Muscle layer of colon (tissue), 2 donors: ENCODE data around the gene RBM26.

Source experiments
- H3K27ac ChIP-seq: one replicate; pipeline ENCODE4 v1.7.0; 2013; ENCODE audit warnings: low read depth, mild to moderate bottlenecking, low read length, moderate library complexity
- H3K27me3 ChIP-seq, 2 donors: one replicate each; pipeline ENCODE4 v1.7.0; 2013; ENCODE audit warnings: low read length in 2 of 2, mild to moderate bottlenecking in 2 of 2; ENCODE audit not compliant: insufficient read depth in 2 of 2, control insufficient read depth in 1 of 2
- H3K36me3 ChIP-seq: one replicate; pipeline ENCODE4 v1.7.0; 2013; ENCODE audit warnings: mild to moderate bottlenecking, low read length; ENCODE audit not compliant: insufficient read depth
- H3K4me1 ChIP-seq: one replicate; pipeline ENCODE4 v1.7.0; 2013; ENCODE audit warnings: mild to moderate bottlenecking, low read length; ENCODE audit not compliant: insufficient read depth
- H3K4me3 ChIP-seq, 2 donors: one replicate each; pipeline ENCODE4 v1.7.0; 2013; ENCODE audit warnings: low read length in 2 of 2, low read depth in 1 of 2, mild to moderate bottlenecking in 1 of 2, moderate library complexity in 1 of 2
- H3K9ac ChIP-seq: one replicate; pipeline ENCODE4 v1.7.0; 2013; ENCODE audit warnings: low read length
- H3K9me3 ChIP-seq: one replicate; pipeline ENCODE4 v1.7.0; 2013; ENCODE audit warnings: mild to moderate bottlenecking, low read length
- donor health status: abdominal sarcoma.
- donor health status: Adenocarcinoma of cecum.

The RBM26 gene

DNA sequence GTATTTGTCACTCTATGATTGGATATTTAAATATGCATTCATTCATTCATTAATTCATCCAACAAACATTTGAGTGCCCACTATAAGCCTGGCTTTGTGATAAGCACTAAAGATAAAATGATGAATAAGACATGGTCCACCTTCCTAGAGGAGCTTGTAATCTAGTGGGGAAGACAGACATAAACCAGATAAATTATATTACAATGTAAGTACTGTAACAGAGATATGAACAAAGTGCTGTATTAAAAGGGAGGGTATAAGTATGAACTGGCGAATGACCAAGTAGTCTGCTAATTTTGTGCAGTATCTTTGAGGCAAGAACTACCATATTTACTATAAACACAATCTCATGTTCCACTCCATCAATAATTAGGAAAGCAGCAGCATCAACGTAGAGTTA lies 88.2 kb downstream of the RBM26 start:
- Histone ChIP-seq H3K27me3 (no peaks in the 10 kb centered on the region), H3K9me3 (no peaks in the 10 kb centered on the region), H3K4me1 (no peaks in the 10 kb centered on the region), H3K4me3 (no peak overlapping the region), H3K36me3 (peaks cover 15% of the 10 kb centered on the region), H3K27ac (no peak overlapping the region), H3K9ac (no peak overlapping the region)

DNA sequence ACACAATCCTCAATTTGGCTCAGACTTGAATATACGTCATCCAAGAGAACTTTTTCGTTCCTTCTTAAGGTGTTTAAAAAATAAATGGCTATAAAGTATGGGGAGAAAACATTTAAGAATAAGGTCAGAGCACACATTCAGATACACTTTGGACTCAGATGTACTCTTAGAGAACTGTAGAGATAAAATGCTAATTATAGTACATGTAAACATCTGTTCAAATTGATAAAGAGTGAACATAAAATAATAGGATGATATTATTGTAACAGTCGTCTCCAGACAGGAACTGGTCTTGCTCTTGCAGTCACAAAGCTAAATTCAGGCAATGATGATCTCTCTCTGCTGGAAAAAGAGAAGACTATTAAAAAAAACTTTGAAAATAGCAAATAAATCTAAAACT lies 91.4 kb downstream of the RBM26 start:
- Histone ChIP-seq H3K9ac (no peak overlapping the region), H3K36me3 (peaks cover 10% of the 10 kb centered on the region), H3K27me3 (no peaks in the 10 kb centered on the region), H3K27ac (no peak overlapping the region), H3K4me3 (no peak overlapping the region), H3K9me3 (no peaks in the 10 kb centered on the region), H3K4me1 (peaks cover 7% of the 10 kb centered on the region)

DNA sequence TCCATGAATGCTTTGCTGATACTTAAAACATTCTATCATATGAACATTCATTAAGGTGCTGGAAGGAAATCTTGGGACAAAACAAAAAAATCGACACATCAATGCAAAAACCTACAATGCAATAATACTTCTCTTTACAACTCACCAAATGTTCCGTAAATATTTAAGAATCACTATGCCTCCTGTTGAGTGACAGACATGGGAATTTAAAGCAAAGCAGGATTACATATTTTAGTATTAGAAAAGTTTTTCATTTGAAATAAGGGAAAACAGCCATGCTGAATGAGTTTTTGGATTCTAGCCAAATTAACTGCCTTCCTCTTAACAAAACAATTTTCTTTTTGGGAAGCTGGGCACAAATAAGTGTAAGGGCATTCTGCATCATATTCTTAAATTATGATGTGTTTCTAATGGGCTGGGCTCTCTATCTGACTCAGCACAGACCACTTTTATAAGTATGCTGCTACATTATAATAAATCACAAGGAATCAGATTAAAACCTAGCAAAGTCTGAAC lies 93.7 kb downstream of the RBM26 start:
- H3K4me3 ChIP-seq, result no peak overlapping the region
- H3K36me3 ChIP-seq, result peaks cover 2% of the 10 kb centered on the region
- no peak overlapping the region for H3K9ac ChIP-seq
- H3K9me3 ChIP-seq, result no peaks in the 10 kb centered on the region
- peaks cover 11% of the 10 kb centered on the region for H3K4me1 ChIP-seq
- no peak overlapping the region for H3K27ac ChIP-seq
- H3K27me3 ChIP-seq, result no peaks in the 10 kb centered on the region

DNA sequence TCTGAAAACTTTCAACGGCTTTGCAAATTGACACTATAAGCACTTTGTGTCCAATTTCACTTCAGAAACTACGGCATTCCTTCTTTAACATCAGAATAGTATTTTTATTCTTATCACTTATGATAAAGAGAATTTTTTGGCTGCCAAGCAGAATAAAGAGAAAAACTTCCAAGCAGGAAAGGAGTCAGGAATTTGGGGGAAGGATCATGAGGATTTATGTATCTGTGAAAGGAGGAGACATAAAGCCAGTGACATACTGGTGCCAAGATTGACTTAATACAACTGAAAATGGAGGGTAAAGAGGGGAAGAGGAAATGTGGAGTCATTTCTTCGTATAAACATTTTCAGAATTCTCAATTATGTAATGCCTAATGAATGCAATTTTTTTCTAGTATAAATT lies 94.7 kb downstream of the RBM26 start:
- Histone ChIP-seq H3K4me1 (peaks cover 11% of the 10 kb centered on the region), H3K4me3 (no peak overlapping the region), H3K27ac (no peak overlapping the region), H3K9ac (no peak overlapping the region), H3K9me3 (no peaks in the 10 kb centered on the region), H3K36me3 (no peaks in the 10 kb centered on the region), H3K27me3 (no peaks in the 10 kb centered on the region)

- Histone ChIP-seq H3K4me3 (no peak overlapping the region), H3K4me1 (peaks cover 11% of the 10 kb centered on the region), H3K27me3 (no peaks in the 10 kb centered on the region), H3K27ac (no peak overlapping the region), H3K9me3 (no peaks in the 10 kb centered on the region), H3K9ac (no peak overlapping the region), H3K36me3 (no peaks in the 10 kb centered on the region)
Measured at GRCh38 chr13:79309690-79310089, 96.4 kb downstream of the RBM26 start.

DNA sequence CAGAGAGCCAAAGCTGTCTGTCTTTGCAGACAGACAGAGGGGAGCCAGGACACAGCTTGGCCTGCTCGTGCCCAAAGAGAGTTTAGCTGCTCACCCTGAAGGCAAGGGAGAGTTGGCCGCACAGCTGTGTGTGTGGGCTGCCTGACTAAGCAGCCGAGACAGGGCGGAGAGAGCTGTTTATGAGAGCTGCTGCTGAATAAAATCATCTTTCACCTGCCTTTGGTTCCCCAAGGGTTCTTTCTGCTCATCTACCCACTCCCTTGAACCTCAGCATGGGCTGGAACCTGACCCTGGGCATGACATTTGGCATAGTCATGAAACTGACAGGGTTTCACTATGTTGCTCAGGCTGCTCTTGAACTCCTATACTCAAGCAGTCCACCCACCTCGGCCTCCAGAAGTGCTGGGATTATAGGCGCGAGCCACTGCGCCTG lies 98.2 kb downstream of the RBM26 start:
- no peak overlapping the region for H3K9ac ChIP-seq
- H3K4me1 ChIP-seq, result peaks cover 11% of the 10 kb centered on the region
- H3K9me3 ChIP-seq, result no peaks in the 10 kb centered on the region
- H3K4me3 ChIP-seq, result no peak overlapping the region
- H3K27ac ChIP-seq, result no peak overlapping the region
- no peaks in the 10 kb centered on the region for H3K27me3 ChIP-seq
- no peaks in the 10 kb centered on the region for H3K36me3 ChIP-seq

- Histone ChIP-seq H3K27ac (no peak overlapping the region), H3K36me3 (no peaks in the 10 kb centered on the region), H3K9me3 (no peaks in the 10 kb centered on the region), H3K4me1 (peaks cover 9% of the 10 kb centered on the region), H3K27me3 (no peaks in the 10 kb centered on the region), H3K4me3 (no peak overlapping the region), H3K9ac (no peak overlapping the region)
Measured at GRCh38 chr13:79307433-79307861, 98.6 kb downstream of the RBM26 start.

GRCh38 chr13:79306650-79307049 lies 99.4 kb downstream of the RBM26 start:
- no peaks in the 10 kb centered on the region for H3K36me3 ChIP-seq
- H3K4me3 ChIP-seq, result no peak overlapping the region
- H3K9ac ChIP-seq, result no peak overlapping the region
- no peaks in the 10 kb centered on the region for H3K27me3 ChIP-seq
- H3K9me3 ChIP-seq, result no peaks in the 10 kb centered on the region
- no peak overlapping the region for H3K27ac ChIP-seq
- H3K4me1 ChIP-seq, result peaks cover 4% of the 10 kb centered on the region

GRCh38 chr13:79297128-79297527 lies 108.9 kb downstream of the RBM26 start:
- no peak overlapping the region for H3K27ac ChIP-seq
- no peaks in the 10 kb centered on the region for H3K4me1 ChIP-seq
- H3K36me3 ChIP-seq, result no peaks in the 10 kb centered on the region

DNA sequence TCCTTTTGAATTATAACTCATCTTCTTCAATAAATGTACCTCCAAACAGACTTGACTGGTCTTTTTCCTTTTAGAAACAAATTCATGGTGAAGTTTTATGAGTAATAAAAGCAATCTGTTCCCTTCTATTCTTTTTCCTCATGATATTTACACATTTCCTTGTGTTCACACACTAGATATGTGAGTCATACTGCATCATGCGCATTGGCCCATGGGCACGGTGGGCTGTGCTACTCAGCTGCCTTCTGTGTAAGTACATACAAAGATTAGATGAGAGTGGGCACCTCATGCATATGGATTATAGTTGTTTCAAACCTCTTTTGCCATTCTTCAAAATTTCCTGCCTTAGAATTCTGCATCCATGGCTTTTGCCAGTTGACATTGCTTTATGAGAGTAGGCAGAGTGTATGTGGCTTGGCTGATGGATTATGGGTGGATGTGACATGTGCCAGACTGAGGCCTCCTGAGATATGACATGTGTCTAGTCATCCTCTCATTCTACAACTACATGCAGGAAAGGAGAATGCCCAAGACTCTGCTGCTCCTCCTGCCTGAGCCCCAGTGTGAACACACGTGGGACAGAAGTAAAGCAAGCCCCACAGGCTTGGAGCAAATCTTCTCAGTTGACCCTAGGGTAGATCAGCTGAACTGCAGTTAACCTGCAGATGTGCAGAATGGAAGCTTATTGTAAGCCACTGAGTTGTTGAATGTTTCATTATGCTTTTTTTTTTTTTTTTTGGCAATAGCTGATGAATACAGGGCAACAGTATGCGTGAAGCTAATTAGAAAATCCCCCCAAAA lies 109.9 kb downstream of the RBM26 start:
- Histone ChIP-seq H3K9ac (no peak overlapping the region), H3K27ac (no peak overlapping the region), H3K4me1 (no peaks in the 10 kb centered on the region), H3K9me3 (no peaks in the 10 kb centered on the region), H3K4me3 (no peak overlapping the region), H3K27me3 (no peaks in the 10 kb centered on the region), H3K36me3 (no peaks in the 10 kb centered on the region)

More at GRCh38 chr13:79297128-79297527, 108.9 kb downstream of the RBM26 start:
- H3K9ac ChIP-seq, result no peak overlapping the region
- no peaks in the 10 kb centered on the region for H3K27me3 ChIP-seq
- no peaks in the 10 kb centered on the region for H3K9me3 ChIP-seq
- H3K4me3 ChIP-seq, result no peak overlapping the region

DNA sequence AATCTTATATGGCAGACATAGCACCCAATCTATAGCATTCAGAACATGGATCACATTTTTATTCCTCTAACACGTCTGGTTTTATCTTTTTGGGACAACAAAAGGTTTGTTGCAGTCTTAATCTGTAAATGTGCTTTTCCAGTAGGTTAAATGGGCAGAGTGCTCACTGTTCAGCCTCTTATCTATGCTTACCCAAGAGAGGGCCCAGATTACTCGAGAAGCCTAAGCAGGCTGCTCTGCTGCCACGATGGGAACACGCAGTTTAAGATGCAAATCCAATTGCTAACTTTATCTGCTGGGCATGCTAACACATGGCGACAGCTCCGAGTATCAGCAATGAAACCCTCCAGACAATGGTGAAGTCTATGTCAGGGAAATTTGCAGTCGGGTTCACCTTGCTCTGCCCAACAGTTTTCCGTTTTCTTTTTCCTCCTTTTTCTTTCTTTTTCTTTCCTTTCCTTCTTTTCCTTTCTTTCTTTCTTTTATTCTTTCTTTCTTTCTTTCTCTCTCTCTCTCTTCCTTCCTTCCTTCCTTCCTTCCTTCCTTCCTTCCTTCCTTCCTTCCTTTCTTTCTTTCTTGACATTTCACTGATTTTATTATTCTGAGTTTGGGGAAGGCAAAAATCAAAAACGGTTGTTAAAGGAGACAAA lies 115.3 kb downstream of the RBM26 start:
- no peak overlapping the region for H3K27ac ChIP-seq
- H3K9ac ChIP-seq, result no peak overlapping the region
- H3K36me3 ChIP-seq, result no peaks in the 10 kb centered on the region
- H3K9me3 ChIP-seq, result no peaks in the 10 kb centered on the region
- H3K27me3 ChIP-seq, result no peaks in the 10 kb centered on the region
- H3K4me1 ChIP-seq, result no peaks in the 10 kb centered on the region
- H3K4me3 ChIP-seq, result no peak overlapping the region
